CD14-positive monocyte (primary cell): Measurements from ENCODE around the gene URB1. TPM values are rescaled to one million over a fixed set of nuclear protein-coding genes. Genes with fewer than 3 reads are reported as not detected.
A peak's percentile ranks its signal among the peaks of the same experiment; 100 is the strongest.

Experiments
- DNase-seq, 3 donors: peaks; one replicate each; pipeline ENCODE4 v3.0.0-alpha.2; 2011 to 2022
- H2AFZ ChIP-seq: 2 replicates; pipeline ENCODE4 v1.6.0; 2012; ENCODE audit warnings: mild to moderate bottlenecking, low read depth, low read length, inconsistent platforms; ENCODE audit not compliant: insufficient read depth, poor library complexity, severe bottlenecking
- H3K27ac ChIP-seq, 2 donors: 1 replicate in 1 of 2; 2 replicates in 1 of 2; pipeline ENCODE4 v1.5.1; 2012 to 2013; ENCODE audit warnings: low read length in 2 of 2, control low read depth in 1 of 2, inconsistent platforms in 1 of 2, low read depth in 1 of 2, mild to moderate bottlenecking in 1 of 2
- H3K27me3 ChIP-seq, 2 donors: one replicate each; pipeline versions ENCODE4 v1.6.0 to v1.6.1; 2011 to 2013; ENCODE audit warnings: low read length in 2 of 2; ENCODE audit not compliant: control insufficient read depth in 2 of 2, insufficient read depth in 2 of 2
- H3K36me3 ChIP-seq, 2 donors: replicated peaks in 1 of 2; 1 replicate in 1 of 2; 2 replicates in 1 of 2; pipeline versions ENCODE4 v1.5.1 to v1.6.1; 2012 to 2013; ENCODE audit warnings: low read length in 2 of 2, control low read depth in 1 of 2, inconsistent platforms in 1 of 2, mild to moderate bottlenecking in 1 of 2; ENCODE audit not compliant: insufficient read depth in 2 of 2, control insufficient read depth in 1 of 2
- H3K4me1 ChIP-seq, 2 donors: 1 replicate in 1 of 2; 2 replicates in 1 of 2; pipeline versions ENCODE4 v1.5.1 to v1.6.1; 2012 to 2013; ENCODE audit warnings: low read length in 2 of 2, control low read depth in 1 of 2, inconsistent platforms in 1 of 2, mild to moderate bottlenecking in 1 of 2, moderate library complexity in 1 of 2; ENCODE audit not compliant: insufficient read depth in 2 of 2, control insufficient read depth in 1 of 2
- H3K4me2 ChIP-seq: replicated peaks from 2 replicates; pipeline ENCODE3; 2012; ENCODE audit warnings: low read length, moderate library complexity, mild to moderate bottlenecking; ENCODE audit not compliant: poor library complexity, severe bottlenecking; ENCODE audit errors: extremely low read depth
- H3K4me3 ChIP-seq, 3 experiments: fragments of 200-600 bp in 1 of 3; sonication (generic) in 1 of 3; replicated peaks in 1 of 3; 1 replicate in 2 of 3; 2 replicates in 1 of 3; pipeline ENCODE4 v1.5.1; 2011 to 2013; ENCODE audit warnings: low read length in 3 of 3, mild to moderate bottlenecking in 3 of 3, control low read depth in 2 of 3, low read depth in 2 of 3, inconsistent platforms in 1 of 3, moderate library complexity in 1 of 3
- H3K79me2 ChIP-seq: 2 replicates; pipeline ENCODE4 v1.6.0; 2012; ENCODE audit warnings: mild to moderate bottlenecking, control low read depth, inconsistent platforms, low read length, moderate library complexity; ENCODE audit not compliant: insufficient read depth
- H3K9ac ChIP-seq: 2 replicates; pipeline ENCODE4 v1.6.0; 2017; ENCODE audit warnings: low read length, mild to moderate bottlenecking; ENCODE audit not compliant: insufficient read depth, poor library complexity, severe bottlenecking
- H3K9me3 ChIP-seq, 2 donors: replicated peaks in 1 of 2; 1 replicate in 1 of 2; 2 replicates in 1 of 2; pipeline versions ENCODE4 v1.5.1 to v1.6.1; 2012 to 2013; ENCODE audit warnings: low read length in 2 of 2, control low read depth in 1 of 2; ENCODE audit not compliant: control insufficient read depth in 1 of 2, insufficient read depth in 1 of 2
- H4K20me1 ChIP-seq: 2 replicates; pipeline ENCODE4 v1.6.0; 2012; ENCODE audit warnings: mild to moderate bottlenecking, low read length, control low read depth, moderate library complexity; ENCODE audit not compliant: insufficient read depth
- H3K27ac Mint-ChIP-seq, 7 donors: one replicate each; pipeline ENCODE4 v1.8.0; 2020; ENCODE audit warnings: mild to moderate bottlenecking in 7 of 7, mixed read lengths in 7 of 7, moderate library complexity in 6 of 7, inconsistent platforms in 2 of 7
- H3K27me3 Mint-ChIP-seq, 3 donors: one replicate each; pipeline ENCODE4 v1.8.0; 2021 to 2022; ENCODE audit warnings: low read depth in 3 of 3, mild to moderate bottlenecking in 3 of 3, mixed read lengths in 3 of 3, moderate library complexity in 3 of 3, inconsistent platforms in 1 of 3
- H3K36me3 Mint-ChIP-seq, 2 donors: one replicate each; pipeline ENCODE4 v1.8.0; 2020; ENCODE audit warnings: mixed read lengths in 2 of 2, inconsistent platforms in 1 of 2, mild to moderate bottlenecking in 1 of 2
- H3K4me1 Mint-ChIP-seq: one replicate; pipeline ENCODE4 v1.8.0; 2020; ENCODE audit warnings: mild to moderate bottlenecking, mixed read lengths
- H3K4me3 Mint-ChIP-seq, 2 donors: one replicate each; pipeline ENCODE4 v1.8.0; 2020; ENCODE audit warnings: mild to moderate bottlenecking in 2 of 2, mixed read lengths in 2 of 2, moderate library complexity in 1 of 2
- H3K9me3 Mint-ChIP-seq, 7 donors: one replicate each; pipeline ENCODE4 v1.8.0; 2020 to 2022; ENCODE audit warnings: mixed read lengths in 7 of 7, mild to moderate bottlenecking in 6 of 7, moderate library complexity in 6 of 7, inconsistent platforms in 2 of 7
- WGBS: methylation state at CpG from one replicate; pipeline ENCODE4 v1.1.5; 2013; ENCODE audit warnings: missing lambda C conversion rate; ENCODE audit not compliant: insufficient coverage; 5-methylcytosine and 5-hydroxymethylcytosine counted together
- intact Hi-C, 2 donors: fragments of 100-400 bp; cut with micrococcal nuclease; formaldehyde crosslinking; loops; one replicate each; pipeline versions ENCODE4 v1.15.0 to v1.15.1; 2023
- polyA plus RNA-seq, 3 donors: library from polyadenylated mRNA; depleted of rRNA in 1 of 3; unstranded in 2 of 3; stranded (reverse) in 1 of 3; fragments of 300-500 nt in 2 of 3; fragments of >200 nt in 1 of 3; fragmentation: Illumina TruSeq in 2 of 3; gene quantifications; 1 replicate in 2 of 3; 2 replicates in 1 of 3; pipeline ENCODE4 v1.2.3, GENCODE V29; 2012 to 2021
- TF ChIP-seq, protein P1 (sequence below): fragments of 200-600 bp; IDR thresholded peaks from one replicate; pipeline ENCODE4 v1.8.0; 2022; ENCODE audit warnings: antibody characterized with exemption, mild to moderate bottlenecking

The URB1 gene
- polyA plus RNA-seq, 3 donors, result 0.25 to 2.4 (median 0.47) TPM

GRCh38 chr21:32347351-32347750 lies 45.5 kb downstream of the URB1 start:
- no peak for DNase-seq
- Mint-ChIP-seq H3K36me3 (peaks cover 90 to 100% of the 10 kb centered on the region in 2 donors), H3K4me3 (no peak overlapping the region), H3K9me3 (peaks cover 16 to 29% (median 21%) of the 10 kb centered on the region in 7 donors), H3K4me1 (no peaks in the 10 kb centered on the region), H3K27me3 (peaks cover 0 to 2% (median 0%) of the 10 kb centered on the region in 3 donors), H3K27ac (peak overlapping the region in 1 of 7 donors; percentile 13)
- no peak overlapping the region for H3K4me3 ChIP-seq
- no peaks in the 10 kb centered on the region for H3K79me2 ChIP-seq
- intact Hi-C loops, result no loop called here
- H3K9ac ChIP-seq, result no peak overlapping the region
- H3K9me3 ChIP-seq, result peaks cover 27 to 34% of the 10 kb centered on the region in 2 donors
- H3K36me3 ChIP-seq, result peaks cover 95 to 100% of the 10 kb centered on the region in 2 donors
- H2AFZ ChIP-seq, result no peak overlapping the region
- TF ChIP-seq, protein P1, sequence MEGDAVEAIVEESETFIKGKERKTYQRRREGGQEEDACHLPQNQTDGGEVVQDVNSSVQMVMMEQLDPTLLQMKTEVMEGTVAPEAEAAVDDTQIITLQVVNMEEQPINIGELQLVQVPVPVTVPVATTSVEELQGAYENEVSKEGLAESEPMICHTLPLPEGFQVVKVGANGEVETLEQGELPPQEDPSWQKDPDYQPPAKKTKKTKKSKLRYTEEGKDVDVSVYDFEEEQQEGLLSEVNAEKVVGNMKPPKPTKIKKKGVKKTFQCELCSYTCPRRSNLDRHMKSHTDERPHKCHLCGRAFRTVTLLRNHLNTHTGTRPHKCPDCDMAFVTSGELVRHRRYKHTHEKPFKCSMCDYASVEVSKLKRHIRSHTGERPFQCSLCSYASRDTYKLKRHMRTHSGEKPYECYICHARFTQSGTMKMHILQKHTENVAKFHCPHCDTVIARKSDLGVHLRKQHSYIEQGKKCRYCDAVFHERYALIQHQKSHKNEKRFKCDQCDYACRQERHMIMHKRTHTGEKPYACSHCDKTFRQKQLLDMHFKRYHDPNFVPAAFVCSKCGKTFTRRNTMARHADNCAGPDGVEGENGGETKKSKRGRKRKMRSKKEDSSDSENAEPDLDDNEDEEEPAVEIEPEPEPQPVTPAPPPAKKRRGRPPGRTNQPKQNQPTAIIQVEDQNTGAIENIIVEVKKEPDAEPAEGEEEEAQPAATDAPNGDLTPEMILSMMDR, result no peak
- H4K20me1 ChIP-seq, result no peaks in the 10 kb centered on the region
- WGBS, result over 99% methylated on average over 11 of the region's 12 CpGs
- no peak overlapping the region for H3K27ac ChIP-seq
- H3K4me2 ChIP-seq, result no peak overlapping the region
- H3K4me1 ChIP-seq, result no peaks in the 10 kb centered on the region
- no peaks in the 10 kb centered on the region for H3K27me3 ChIP-seq

- peaks cover 87 to 98% of the 10 kb centered on the region in 2 donors for H3K36me3 Mint-ChIP-seq
- TF ChIP-seq, protein P1, result no peak
- over 99% methylated on average over 10 of the region's 14 CpGs for WGBS
Measured at GRCh38 chr21:32346951-32347350, 45.9 kb downstream of the URB1 start.

More at GRCh38 chr21:32346951-32347350, 45.9 kb downstream of the URB1 start:
- intact Hi-C loops, result no loop called here
- no peaks in the 10 kb centered on the region for H3K27me3 ChIP-seq
- peaks cover 94 to 100% of the 10 kb centered on the region in 2 donors for H3K36me3 ChIP-seq
- H2AFZ ChIP-seq, result no peak overlapping the region
- DNase-seq, result no peak
- no peaks in the 10 kb centered on the region for H4K20me1 ChIP-seq
- H3K9ac ChIP-seq, result no peak overlapping the region
- no peak overlapping the region for H3K4me3 ChIP-seq
- peaks cover 27 to 34% of the 10 kb centered on the region in 2 donors for H3K9me3 ChIP-seq
- H3K27ac ChIP-seq, result no peak overlapping the region
- H3K27me3 Mint-ChIP-seq, result peaks cover 0 to 2% (median 0%) of the 10 kb centered on the region in 3 donors
- H3K9me3 Mint-ChIP-seq, result peaks cover 16 to 29% (median 21%) of the 10 kb centered on the region in 7 donors
- no peak overlapping the region for H3K4me3 Mint-ChIP-seq
- H3K79me2 ChIP-seq, result no peaks in the 10 kb centered on the region
- H3K27ac Mint-ChIP-seq, result no peak overlapping the region
- no peaks in the 10 kb centered on the region for H3K4me1 Mint-ChIP-seq
- no peaks in the 10 kb centered on the region for H3K4me1 ChIP-seq
- no peak overlapping the region for H3K4me2 ChIP-seq
